AG09309 (cell line): ENCODE measurements around the gene ZBTB7A.

Experiments used
- DNase-seq: peaks from one replicate; pipeline ENCODE4 v3.0.0-alpha.2; 2010; ENCODE audit warnings: low read depth
- H3K4me3 ChIP-seq: 2 replicates; pipeline ENCODE4 v1.5.1; 2011; ENCODE audit warnings: mild to moderate bottlenecking, low read depth, low read length, moderate library complexity; ENCODE audit not compliant: control insufficient read depth
- TF ChIP-seq, protein P1 (sequence below): IDR thresholded peaks from 2 replicates; pipeline ENCODE4 v1.5.1; 2011; ENCODE audit warnings: mild to moderate bottlenecking, low read depth, low read length, inconsistent platforms; ENCODE audit not compliant: insufficient read depth, control insufficient read depth; ENCODE audit errors: missing control alignments

ZBTB7A gene

DNA sequence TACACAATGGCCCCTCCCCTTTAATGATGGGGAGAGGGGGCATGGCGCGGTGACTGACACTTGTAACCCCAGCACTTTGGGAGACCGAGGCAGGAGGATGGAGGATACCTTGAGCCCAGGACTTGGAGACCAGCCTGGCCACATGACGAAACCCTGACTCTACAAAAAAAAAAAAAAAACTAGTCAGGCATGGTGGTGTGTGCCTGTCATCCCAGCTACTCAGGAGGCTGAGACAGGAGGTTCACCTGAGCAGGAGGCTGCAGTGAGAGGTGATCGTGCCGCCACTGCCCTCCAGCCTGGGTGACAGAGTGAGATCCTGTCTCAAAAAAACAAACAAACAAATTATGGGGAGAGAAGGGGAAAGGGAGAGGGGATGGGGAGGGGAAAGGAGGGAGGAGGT is 13.8 kb upstream of the ZBTB7A start:
- DNase-seq, result no peak
- TF ChIP-seq, protein P1, sequence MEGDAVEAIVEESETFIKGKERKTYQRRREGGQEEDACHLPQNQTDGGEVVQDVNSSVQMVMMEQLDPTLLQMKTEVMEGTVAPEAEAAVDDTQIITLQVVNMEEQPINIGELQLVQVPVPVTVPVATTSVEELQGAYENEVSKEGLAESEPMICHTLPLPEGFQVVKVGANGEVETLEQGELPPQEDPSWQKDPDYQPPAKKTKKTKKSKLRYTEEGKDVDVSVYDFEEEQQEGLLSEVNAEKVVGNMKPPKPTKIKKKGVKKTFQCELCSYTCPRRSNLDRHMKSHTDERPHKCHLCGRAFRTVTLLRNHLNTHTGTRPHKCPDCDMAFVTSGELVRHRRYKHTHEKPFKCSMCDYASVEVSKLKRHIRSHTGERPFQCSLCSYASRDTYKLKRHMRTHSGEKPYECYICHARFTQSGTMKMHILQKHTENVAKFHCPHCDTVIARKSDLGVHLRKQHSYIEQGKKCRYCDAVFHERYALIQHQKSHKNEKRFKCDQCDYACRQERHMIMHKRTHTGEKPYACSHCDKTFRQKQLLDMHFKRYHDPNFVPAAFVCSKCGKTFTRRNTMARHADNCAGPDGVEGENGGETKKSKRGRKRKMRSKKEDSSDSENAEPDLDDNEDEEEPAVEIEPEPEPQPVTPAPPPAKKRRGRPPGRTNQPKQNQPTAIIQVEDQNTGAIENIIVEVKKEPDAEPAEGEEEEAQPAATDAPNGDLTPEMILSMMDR, result no peak
- H3K4me3 ChIP-seq, result no peak overlapping the region

DNA sequence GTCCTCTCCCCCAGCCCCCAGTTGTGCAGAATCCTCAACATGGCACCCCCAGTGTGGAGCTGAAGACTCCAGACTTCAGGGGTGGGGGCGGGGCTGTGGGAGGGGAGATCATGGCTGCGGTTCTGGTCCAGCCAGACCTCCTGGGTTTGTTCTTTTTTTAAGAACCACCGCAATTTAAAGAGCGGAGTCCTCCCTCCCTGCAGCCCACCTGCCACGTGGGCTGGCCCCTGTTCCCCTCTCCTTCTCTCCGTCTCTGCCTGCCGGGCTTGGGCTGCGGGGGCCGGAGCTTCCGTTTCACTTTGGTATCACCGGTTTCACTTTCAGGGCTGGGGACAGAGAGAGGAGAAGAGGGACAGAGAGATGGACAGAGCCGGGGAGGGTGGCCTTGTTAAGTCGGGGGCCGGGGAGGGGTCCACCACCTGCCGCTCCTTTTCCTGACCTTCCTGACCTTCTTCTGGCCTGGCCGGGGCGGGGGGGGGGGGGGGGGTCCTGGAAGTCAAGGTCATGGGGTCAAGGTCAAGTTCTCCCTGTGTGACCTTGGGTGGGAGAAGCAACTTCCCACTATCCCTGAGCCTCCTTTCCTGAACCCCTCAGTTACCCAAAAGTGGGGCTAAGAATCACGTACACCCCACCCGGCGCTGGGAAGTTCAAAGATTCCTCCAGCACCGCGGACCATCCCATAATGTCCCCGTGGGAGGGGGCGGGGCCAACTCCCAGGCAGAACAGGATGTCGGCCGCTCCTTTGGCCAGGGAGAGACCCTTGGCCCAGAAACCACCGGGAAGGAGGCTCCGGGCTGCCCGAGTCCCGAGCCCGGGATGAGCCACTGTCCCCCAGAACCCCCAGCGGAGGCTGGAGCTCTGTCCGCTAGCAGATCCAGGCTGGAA is 11.3 kb upstream of the ZBTB7A start:
- no peak for DNase-seq
- peak overlapping the region; percentile 52 for H3K4me3 ChIP-seq
- TF ChIP-seq, protein P1, result no peak

DNA sequence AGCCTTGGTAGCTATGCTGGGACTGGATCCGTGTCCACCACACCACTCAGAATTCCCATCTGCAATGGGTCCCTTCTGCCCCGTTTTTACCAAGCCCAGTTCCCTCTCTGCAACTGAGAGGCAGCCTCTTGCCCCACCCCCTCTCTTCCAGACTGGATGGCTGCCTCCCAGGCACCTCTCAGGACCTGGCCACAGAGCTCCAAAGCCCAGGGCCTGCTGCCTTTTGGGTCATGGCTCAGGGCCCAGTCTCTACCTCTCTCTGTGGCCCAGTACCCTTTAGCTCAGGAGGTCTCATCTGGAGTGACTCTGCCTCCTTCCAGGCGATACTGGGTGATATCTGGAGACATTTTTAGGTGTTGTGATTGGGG is 10.3 kb upstream of the ZBTB7A start:
- no peak overlapping the region for H3K4me3 ChIP-seq
- DNase-seq, result no peak
- TF ChIP-seq, protein P1, result no peak

DNA sequence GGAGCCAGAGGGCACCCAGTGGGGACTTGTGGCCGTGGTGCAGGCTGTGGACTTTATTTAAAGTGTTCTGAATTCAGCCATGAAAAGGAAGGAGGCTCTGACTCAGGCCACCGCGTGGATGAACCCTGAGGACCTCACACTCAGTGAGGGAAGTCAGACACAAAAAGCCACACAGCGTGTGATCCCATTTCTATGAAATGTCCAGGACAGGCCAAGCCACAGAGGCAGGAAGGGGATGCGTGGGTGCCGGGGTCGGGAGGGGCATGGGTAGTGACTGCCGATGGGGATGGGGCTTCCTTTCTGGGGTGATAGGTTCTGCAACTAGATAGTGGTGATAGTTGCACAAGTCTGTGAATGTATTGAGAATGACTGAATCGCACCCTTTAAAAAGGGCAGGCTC is 8.7 kb upstream of the ZBTB7A start:
- TF ChIP-seq, protein P1, result no peak
- H3K4me3 ChIP-seq, result no peak overlapping the region
- DNase-seq, result no peak

DNA sequence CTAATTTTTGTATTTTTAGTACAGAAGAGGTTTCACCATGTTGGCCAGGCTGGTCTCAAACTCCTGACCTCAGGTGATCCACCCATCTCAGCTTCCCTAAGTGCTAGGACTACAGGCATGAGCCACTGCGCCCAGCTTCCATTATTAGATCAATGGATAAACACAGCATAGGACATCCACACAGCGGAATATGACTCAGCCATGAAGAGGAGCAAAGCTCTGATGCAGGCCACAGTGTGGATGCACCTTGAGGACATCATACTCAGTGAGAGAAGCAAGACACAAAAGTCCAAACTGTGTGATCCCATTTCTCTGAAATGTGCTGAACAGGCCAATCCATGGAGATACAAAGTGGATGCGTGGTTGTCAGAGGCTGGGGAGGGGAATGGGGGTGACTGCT is 4.9 kb upstream of the ZBTB7A start:
- TF ChIP-seq, protein P1, result no peak
- no peak for DNase-seq
- H3K4me3 ChIP-seq, result no peak overlapping the region

DNA sequence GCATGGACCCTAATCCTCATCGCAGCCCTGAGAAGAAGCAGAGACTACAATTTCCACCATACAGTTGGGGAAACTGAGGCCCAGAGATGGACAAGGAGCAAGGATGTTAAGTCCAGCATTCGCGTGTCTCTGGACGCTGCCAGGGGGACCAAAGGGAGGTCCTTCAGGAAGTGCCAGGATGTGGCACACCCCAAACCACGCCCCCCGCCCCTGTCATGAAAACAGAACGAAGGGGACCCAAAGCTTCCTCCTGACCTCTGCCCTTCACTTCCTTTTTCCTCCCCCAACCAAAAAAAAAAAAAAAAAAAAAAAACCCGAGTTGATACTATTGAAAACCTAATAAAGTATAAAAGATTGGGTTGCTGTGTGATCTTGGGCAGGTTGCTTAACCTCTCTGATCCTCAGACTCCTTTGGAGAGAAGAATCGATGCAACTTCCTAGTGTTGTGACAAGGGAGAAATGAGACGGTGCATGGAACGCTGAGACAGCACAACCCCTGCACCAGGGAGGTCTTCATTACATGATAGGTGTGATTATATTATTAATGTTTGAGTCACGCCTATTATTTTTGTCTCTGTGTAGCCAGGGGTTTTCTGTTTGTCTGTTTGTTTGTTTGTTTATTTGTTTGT is 2.7 kb upstream of the ZBTB7A start:
- no peak for DNase-seq
- no peak overlapping the region for H3K4me3 ChIP-seq
- TF ChIP-seq, protein P1, result no peak
